Left ventricle myocardium inferior (tissue), 1 donor: ENCODE measurements around the gene ULK4. TPM values are rescaled to one million over a fixed set of nuclear protein-coding genes. Genes with fewer than 3 reads are reported as not detected.

Source experiments
- DNase-seq: peaks from one replicate; pipeline ENCODE4 v3.0.0-alpha.2; 2020
- H3K27ac ChIP-seq: fragments of 200-600 bp; replicated peaks from 2 replicates; pipeline ENCODE4 v1.8.0; 2021
- H3K27me3 ChIP-seq: fragments of 200-600 bp; 2 replicates; pipeline ENCODE4 v1.8.0; 2021; ENCODE audit warnings: low read depth
- H3K36me3 ChIP-seq: fragments of 200-600 bp; 2 replicates; pipeline ENCODE4 v1.8.0; 2021
- H3K4me1 ChIP-seq: fragments of 200-600 bp; 2 replicates; pipeline ENCODE4 v1.8.0; 2021
- H3K4me3 ChIP-seq: fragments of 200-600 bp; 2 replicates; pipeline ENCODE4 v1.8.0; 2021; ENCODE audit warnings: mild to moderate bottlenecking, moderate library complexity
- H3K9me3 ChIP-seq: fragments of 200-600 bp; replicated peaks from 2 replicates; pipeline ENCODE4 v1.8.0; 2021
- intact Hi-C: fragments of 100-400 bp; cut with micrococcal nuclease; formaldehyde crosslinking; loops from one replicate; pipeline ENCODE4 v1.11.0; 2022
- total RNA-seq: library from RNA; stranded (reverse); fragmentation: NEBNext Ultra II Directional; extraction: Animal tissue kit (Norgen Biotek cat#: 25700); gene quantifications from one replicate; pipeline ENCODE4 v1.2.1, GENCODE V29; 2021
- TF ChIP-seq, protein P1 (sequence below): fragments of 200-600 bp; IDR thresholded peaks from 2 replicates; pipeline ENCODE4 v1.8.0; 2021; ENCODE audit warnings: antibody characterized with exemption, mild to moderate bottlenecking, borderline replicate concordance
- donor health status: DM: no; HTN: yes; CAD: no; lungs with severe emphysema.

The ULK4 gene
- total RNA-seq, 1 donor from 2014 or later: 1.8 TPM

DNA sequence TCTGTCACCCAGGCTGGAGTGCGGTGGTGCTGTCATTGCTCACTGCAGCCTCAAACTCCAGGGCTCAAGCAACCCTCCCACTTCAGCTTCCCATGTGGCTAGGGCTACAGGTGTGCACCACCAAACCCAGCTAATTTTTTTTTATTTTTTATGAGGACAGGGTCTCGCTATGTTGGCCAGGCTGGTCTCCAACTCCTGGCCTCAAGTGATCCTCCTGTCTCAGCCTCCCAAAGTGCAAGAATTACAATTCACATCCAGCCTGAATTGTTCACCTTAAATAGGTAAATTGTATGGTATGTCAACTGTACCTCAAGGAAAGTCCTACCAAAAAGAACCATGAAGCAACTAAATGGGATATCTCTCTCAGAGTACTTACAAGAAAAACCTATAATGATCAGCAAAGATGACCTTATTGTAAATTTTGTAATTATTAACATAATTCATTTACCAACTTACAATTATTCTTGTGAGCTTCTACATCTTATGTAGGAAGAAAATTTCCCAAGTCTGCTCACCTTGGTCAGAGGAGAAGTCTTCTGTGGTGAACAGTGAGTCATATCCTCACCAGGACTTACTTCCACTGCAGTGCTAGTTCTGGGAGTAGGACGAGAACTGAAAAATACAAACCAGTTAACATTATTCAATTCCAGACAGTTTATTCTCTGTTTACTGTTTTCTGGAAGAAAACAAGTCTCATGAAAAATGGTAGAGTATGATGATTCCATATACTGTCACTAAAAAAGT is 54.4 kb downstream of the ULK4 start:
- TF ChIP-seq, protein P1, sequence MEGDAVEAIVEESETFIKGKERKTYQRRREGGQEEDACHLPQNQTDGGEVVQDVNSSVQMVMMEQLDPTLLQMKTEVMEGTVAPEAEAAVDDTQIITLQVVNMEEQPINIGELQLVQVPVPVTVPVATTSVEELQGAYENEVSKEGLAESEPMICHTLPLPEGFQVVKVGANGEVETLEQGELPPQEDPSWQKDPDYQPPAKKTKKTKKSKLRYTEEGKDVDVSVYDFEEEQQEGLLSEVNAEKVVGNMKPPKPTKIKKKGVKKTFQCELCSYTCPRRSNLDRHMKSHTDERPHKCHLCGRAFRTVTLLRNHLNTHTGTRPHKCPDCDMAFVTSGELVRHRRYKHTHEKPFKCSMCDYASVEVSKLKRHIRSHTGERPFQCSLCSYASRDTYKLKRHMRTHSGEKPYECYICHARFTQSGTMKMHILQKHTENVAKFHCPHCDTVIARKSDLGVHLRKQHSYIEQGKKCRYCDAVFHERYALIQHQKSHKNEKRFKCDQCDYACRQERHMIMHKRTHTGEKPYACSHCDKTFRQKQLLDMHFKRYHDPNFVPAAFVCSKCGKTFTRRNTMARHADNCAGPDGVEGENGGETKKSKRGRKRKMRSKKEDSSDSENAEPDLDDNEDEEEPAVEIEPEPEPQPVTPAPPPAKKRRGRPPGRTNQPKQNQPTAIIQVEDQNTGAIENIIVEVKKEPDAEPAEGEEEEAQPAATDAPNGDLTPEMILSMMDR: no peak
- peaks cover 8% of the 10 kb centered on the region for H3K36me3 ChIP-seq
- no peaks in the 10 kb centered on the region for H3K9me3 ChIP-seq
- H3K27me3 ChIP-seq: no peaks in the 10 kb centered on the region
- no peak for DNase-seq
- no peaks in the 10 kb centered on the region for H3K4me1 ChIP-seq
- H3K27ac ChIP-seq: no peak overlapping the region
- intact Hi-C loops: no loop called here
- H3K4me3 ChIP-seq: no peak overlapping the region

DNA sequence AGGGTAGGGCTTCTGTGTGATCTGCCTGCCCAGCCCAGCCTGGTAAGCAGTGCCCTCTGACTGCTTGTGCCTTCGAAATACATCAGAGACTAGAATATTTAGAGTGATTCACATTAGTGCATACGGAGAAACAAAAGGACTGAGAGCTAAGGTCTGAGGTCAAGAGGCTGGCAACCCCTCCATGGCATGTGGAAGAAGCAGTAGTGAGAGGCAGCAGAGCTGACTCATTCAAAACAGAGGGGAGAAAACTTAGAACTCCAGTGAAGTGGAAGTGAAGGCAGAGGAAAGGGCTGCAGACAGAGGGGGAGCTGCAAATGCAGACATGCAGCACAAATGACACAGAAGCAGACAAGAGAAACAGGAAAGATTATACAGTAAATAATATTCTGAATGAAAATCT is 61.6 kb downstream of the ULK4 start:
- H3K27ac ChIP-seq: no peak overlapping the region
- intact Hi-C loops: no loop called here
- no peak overlapping the region for H3K4me3 ChIP-seq
- no peaks in the 10 kb centered on the region for H3K27me3 ChIP-seq
- DNase-seq: no peak
- TF ChIP-seq, protein P1: no peak
- H3K4me1 ChIP-seq: peaks cover 12% of the 10 kb centered on the region
- H3K36me3 ChIP-seq: no peaks in the 10 kb centered on the region
- no peaks in the 10 kb centered on the region for H3K9me3 ChIP-seq

DNA sequence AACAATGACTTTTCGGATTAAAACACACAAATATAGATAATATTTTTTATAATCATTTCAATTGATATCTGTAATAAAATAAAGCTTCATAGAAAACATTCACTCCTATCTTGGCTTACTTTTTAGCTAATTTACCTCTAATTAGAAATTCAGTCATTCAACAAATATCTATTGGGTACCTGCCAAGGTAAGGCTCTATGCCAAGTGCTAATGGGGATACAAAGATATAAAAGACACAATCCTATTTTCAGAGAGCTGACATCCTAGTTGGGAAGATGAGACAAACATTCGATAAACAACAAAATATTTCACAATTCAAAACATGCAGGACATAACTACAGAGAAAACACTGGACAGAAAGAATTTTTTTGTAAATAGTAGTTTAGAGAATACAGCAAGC is 63.3 kb downstream of the ULK4 start:
- Histone ChIP-seq H3K4me1 (peaks cover 12% of the 10 kb centered on the region), H3K36me3 (no peaks in the 10 kb centered on the region), H3K27ac (no peak overlapping the region), H3K9me3 (no peaks in the 10 kb centered on the region), H3K4me3 (no peak overlapping the region), H3K27me3 (no peaks in the 10 kb centered on the region)
- intact Hi-C loops: loop anchor here (5.0 to 10.0 kb wide), 3 partner anchors 204 to 546 kb away; no protein-coding TSS in a partner anchor
- TF ChIP-seq, protein P1: no peak
- no peak for DNase-seq

DNA sequence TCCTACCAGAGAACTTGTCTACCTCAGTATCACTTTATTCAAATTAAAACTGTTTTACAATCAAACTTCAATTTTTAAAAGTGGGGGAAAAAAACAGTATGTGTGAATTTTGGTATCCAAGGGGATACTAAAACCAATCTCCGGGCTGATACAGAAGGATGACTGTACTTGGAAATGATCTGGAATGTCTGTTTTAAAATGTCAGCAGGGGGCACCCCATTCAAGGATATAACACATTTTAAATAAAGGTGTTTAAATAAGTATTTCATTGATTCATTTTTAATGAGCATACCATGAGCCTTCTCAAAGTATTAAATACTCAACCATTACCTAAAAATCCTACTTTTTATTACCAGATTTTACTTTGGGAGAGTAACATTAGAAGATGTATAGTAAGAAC is 67.9 kb downstream of the ULK4 start:
- H3K27me3 ChIP-seq: no peaks in the 10 kb centered on the region
- H3K4me1 ChIP-seq: peaks cover 10% of the 10 kb centered on the region
- H3K27ac ChIP-seq: no peak overlapping the region
- H3K36me3 ChIP-seq: no peaks in the 10 kb centered on the region
- intact Hi-C loops: loop anchor here (10.0 kb wide), 2 partner anchors 301 to 551 kb away; no protein-coding TSS in a partner anchor
- TF ChIP-seq, protein P1: peak; percentile 68
- no peak for DNase-seq
- no peak overlapping the region for H3K4me3 ChIP-seq
- peaks cover 5% of the 10 kb centered on the region for H3K9me3 ChIP-seq

DNA sequence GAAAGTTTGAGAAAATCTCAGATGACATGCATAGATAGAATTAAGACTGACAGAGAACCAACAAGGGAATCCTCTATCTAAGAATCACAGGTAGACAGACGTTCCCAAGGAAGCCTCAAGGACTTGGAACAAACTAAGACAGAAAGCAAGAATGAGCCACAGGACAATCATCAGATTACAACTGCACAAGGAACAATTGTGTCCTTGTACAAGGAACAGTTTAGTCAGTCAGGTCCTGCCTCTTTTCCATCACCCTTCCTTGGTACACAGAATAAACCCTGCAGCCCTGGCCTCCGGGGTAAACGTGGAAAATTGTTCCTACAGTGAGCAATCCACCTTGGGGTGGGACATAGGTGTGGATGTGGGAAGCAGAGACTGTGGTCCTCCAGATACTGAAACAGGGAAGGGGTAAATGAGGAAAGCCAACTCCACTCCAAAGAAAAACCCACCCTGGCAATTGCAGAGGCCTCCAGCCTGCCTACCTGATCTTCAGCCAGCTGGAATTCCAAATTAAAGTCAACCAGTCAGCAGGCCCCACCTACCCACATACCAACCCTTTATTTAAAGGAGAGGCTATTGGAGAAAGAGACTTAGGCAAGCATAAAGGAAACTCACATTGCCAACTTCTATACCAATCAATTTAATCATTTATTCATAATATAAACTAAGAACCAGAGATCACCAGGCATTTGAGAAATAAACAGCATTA is 73.4 kb downstream of the ULK4 start:
- H3K9me3 ChIP-seq: peaks cover 5% of the 10 kb centered on the region
- intact Hi-C loops: no loop called here
- TF ChIP-seq, protein P1: no peak
- no peak overlapping the region for H3K27ac ChIP-seq
- H3K4me3 ChIP-seq: no peak overlapping the region
- H3K27me3 ChIP-seq: no peaks in the 10 kb centered on the region
- DNase-seq: no peak
- no peaks in the 10 kb centered on the region for H3K4me1 ChIP-seq
- H3K36me3 ChIP-seq: no peaks in the 10 kb centered on the region
